H9 (cell line): ENCODE measurements around the gene TPD52L2. TPM values are rescaled to one million over a fixed set of nuclear protein-coding genes. Genes with fewer than 3 reads are reported as not detected.

Experiments used
- DNase-seq: peaks from one replicate; pipeline ENCODE4 v3.0.0-alpha.2; 2017
- H2AFZ ChIP-seq: one replicate; pipeline ENCODE4 v1.6.1; 2013; ENCODE audit warnings: mild to moderate bottlenecking, low read length, control low read depth, moderate library complexity
- H2AK5ac ChIP-seq: 2 replicates; pipeline ENCODE4 v1.6.1; 2013; ENCODE audit warnings: low read length, control low read depth, mixed read lengths; ENCODE audit not compliant: insufficient read length
- H2BK120ac ChIP-seq: one replicate; pipeline ENCODE4 v1.6.1; 2013; ENCODE audit warnings: low read depth, mild to moderate bottlenecking, low read length, control low read depth, inconsistent platforms; ENCODE audit not compliant: poor library complexity, severe bottlenecking
- H2BK12ac ChIP-seq: 2 replicates; pipeline ENCODE4 v1.6.1; 2013; ENCODE audit warnings: low read length, control low read depth, mixed read lengths, low read depth; ENCODE audit not compliant: insufficient read length
- H2BK15ac ChIP-seq: 2 replicates; pipeline ENCODE4 v1.6.1; 2013; ENCODE audit warnings: low read depth, low read length, control low read depth
- H2BK20ac ChIP-seq: one replicate; pipeline ENCODE4 v1.6.1; 2013; ENCODE audit warnings: low read depth, mild to moderate bottlenecking, low read length, control low read depth, inconsistent platforms; ENCODE audit not compliant: poor library complexity, severe bottlenecking
- H2BK5ac ChIP-seq: 2 replicates; pipeline ENCODE4 v1.6.1; 2013; ENCODE audit warnings: low read length, control low read depth, mixed read lengths; ENCODE audit not compliant: insufficient read length
- H3K14ac ChIP-seq: 2 replicates; pipeline ENCODE4 v1.6.1; 2013; ENCODE audit warnings: low read length, control low read depth; ENCODE audit not compliant: insufficient read depth
- H3K18ac ChIP-seq: 2 replicates; pipeline ENCODE4 v1.6.1; 2013; ENCODE audit warnings: low read depth, mild to moderate bottlenecking, mixed read lengths, low read length, control low read depth; ENCODE audit not compliant: insufficient read length
- H3K23ac ChIP-seq: 2 replicates; pipeline ENCODE4 v1.6.1; 2013; ENCODE audit warnings: low read length, control low read depth, mixed read lengths, low read depth; ENCODE audit not compliant: insufficient read length
- H3K23me2 ChIP-seq: 2 replicates; pipeline ENCODE4 v1.6.1; 2013; ENCODE audit warnings: low read depth, mild to moderate bottlenecking, mixed read lengths, low read length, control low read depth; ENCODE audit not compliant: insufficient read length, poor library complexity, severe bottlenecking
- H3K27ac ChIP-seq: 2 replicates; pipeline ENCODE4 v1.5.1; 2013; ENCODE audit warnings: low read length, control low read depth, mixed read lengths, low read depth; ENCODE audit not compliant: insufficient read length
- H3K27me3 ChIP-seq: 2 replicates; pipeline ENCODE4 v1.6.1; 2013; ENCODE audit warnings: low read length, control low read depth, inconsistent platforms; ENCODE audit not compliant: insufficient read depth
- H3K4ac ChIP-seq: 2 replicates; pipeline ENCODE4 v1.6.1; 2013; ENCODE audit warnings: low read depth, mild to moderate bottlenecking, control low read depth, inconsistent platforms, low read length, moderate library complexity
- H3K4me1 ChIP-seq: 2 replicates; pipeline ENCODE4 v1.6.1; 2013; ENCODE audit warnings: low read length, control low read depth, inconsistent platforms; ENCODE audit not compliant: insufficient read depth
- H3K4me2 ChIP-seq: 2 replicates; pipeline ENCODE4 v1.6.1; 2013; ENCODE audit warnings: low read length, control low read depth, mixed read lengths; ENCODE audit not compliant: insufficient read length, insufficient read depth
- H3K56ac ChIP-seq: 2 replicates; pipeline ENCODE4 v1.6.1; 2013; ENCODE audit warnings: low read depth, mild to moderate bottlenecking, mixed read lengths, low read length, control low read depth; ENCODE audit not compliant: insufficient read length
- H3K79me1 ChIP-seq: 2 replicates; pipeline ENCODE4 v1.6.1; 2013; ENCODE audit warnings: low read depth, mild to moderate bottlenecking, moderate library complexity, low read length, control low read depth, inconsistent platforms; ENCODE audit not compliant: insufficient read depth, poor library complexity, severe bottlenecking
- H3K79me2 ChIP-seq: 2 replicates; pipeline ENCODE4 v1.6.1; 2013; ENCODE audit warnings: low read length, control low read depth, inconsistent platforms; ENCODE audit not compliant: insufficient read depth
- H3K9ac ChIP-seq: 2 replicates; pipeline ENCODE4 v1.6.1; 2013; ENCODE audit warnings: low read length, control low read depth, mixed read lengths; ENCODE audit not compliant: insufficient read length; ENCODE audit errors: extremely low read depth
- H3K9me3 ChIP-seq: one replicate; pipeline ENCODE4 v1.6.1; 2013; ENCODE audit warnings: low read depth, low read length, inconsistent platforms; ENCODE audit not compliant: control insufficient read depth
- H3T11ph ChIP-seq: one replicate; pipeline ENCODE4 v1.6.1; 2013; ENCODE audit warnings: mild to moderate bottlenecking, low read length, control low read depth, inconsistent platforms
- H4K20me1 ChIP-seq: one replicate; pipeline ENCODE4 v1.6.1; 2013; ENCODE audit not compliant: control insufficient read depth, insufficient read length, insufficient read depth
- H4K5ac ChIP-seq: 2 replicates; pipeline ENCODE4 v1.6.1; 2013; ENCODE audit warnings: low read depth, mild to moderate bottlenecking, mixed read lengths, low read length, control low read depth; ENCODE audit not compliant: insufficient read length
- H4K8ac ChIP-seq: replicated peaks from 2 replicates; pipeline ENCODE4 v1.6.1; 2013; ENCODE audit warnings: low read length, control low read depth, mixed read lengths, low read depth; ENCODE audit not compliant: insufficient read length
- H4K91ac ChIP-seq: 2 replicates; pipeline ENCODE4 v1.6.1; 2013; ENCODE audit warnings: low read depth, mild to moderate bottlenecking, moderate library complexity, mixed read lengths, low read length, control low read depth; ENCODE audit not compliant: insufficient read length
- H3K27ac Mint-ChIP-seq, 3 experiments: 2 replicates in 2 of 3; 3 replicates in 1 of 3; pipeline ENCODE4 v1.8.0; 2020 to 2021; ENCODE audit warnings: mixed read lengths in 3 of 3, mild to moderate bottlenecking in 1 of 3, moderate library complexity in 1 of 3
- H3K27me3 Mint-ChIP-seq: 2 replicates; pipeline ENCODE4 v1.8.0; 2021; ENCODE audit warnings: low read depth, mild to moderate bottlenecking, moderate library complexity, mixed read lengths
- H3K36me3 Mint-ChIP-seq, 3 experiments: 2 replicates in 2 of 3; 3 replicates in 1 of 3; pipeline ENCODE4 v1.8.0; 2020 to 2021; ENCODE audit warnings: low read depth in 3 of 3, mixed read lengths in 3 of 3; ENCODE audit not compliant: insufficient read depth in 1 of 3
- H3K4me1 Mint-ChIP-seq, 2 experiments: 2 replicates each; pipeline ENCODE4 v1.8.0; 2020; ENCODE audit warnings: mixed read lengths in 2 of 2
- H3K4me3 Mint-ChIP-seq, 2 experiments: 2 replicates in 1 of 2; 3 replicates in 1 of 2; pipeline ENCODE4 v1.8.0; 2020 to 2021; ENCODE audit warnings: mild to moderate bottlenecking in 2 of 2, mixed read lengths in 2 of 2, moderate library complexity in 1 of 2
- H3K9me3 Mint-ChIP-seq, 2 experiments: 2 replicates in 1 of 2; 3 replicates in 1 of 2; pipeline ENCODE4 v1.8.0; 2020; ENCODE audit warnings: mild to moderate bottlenecking in 2 of 2, mixed read lengths in 2 of 2, moderate library complexity in 1 of 2
- CTCF ChIP-seq: fragments of 200-600 bp; sonication (generic); conservative IDR thresholded peaks from 3 replicates; pipeline ENCODE4 v1.8.0; 2021; ENCODE audit warnings: antibody characterized with exemption, mild to moderate bottlenecking
- WGBS: extraction: QIAGEN DNeasy Blood & Tissue Kit; methylation state at CpG from one replicate; pipeline ENCODE4 v1.1.7; 2013; ENCODE audit warnings: missing lambda C conversion rate, low lambda C conversion rate, mixed read lengths; ENCODE audit not compliant: insufficient read length; ENCODE audit errors: extremely low coverage; 5-methylcytosine and 5-hydroxymethylcytosine counted together
- total RNA-seq: library from RNA; stranded (reverse); gene quantifications from 2 replicates; pipeline ENCODE4 v1.2.1, GENCODE V29; 2021

Gene TPD52L2
- total RNA-seq, 1 experiment from 2014 or later: 94.1 TPM

- no peak overlapping the region for H2AFZ ChIP-seq
- H3K36me3 Mint-ChIP-seq: peaks cover 5 to 24% (median 22%) of the 10 kb centered on the region in 3 experiments
Observed at GRCh38 chr20:63863798-63864544, 1.1 kb upstream of the TPD52L2 start.

More at GRCh38 chr20:63863798-63864544, 1.1 kb upstream of the TPD52L2 start:
- Histone ChIP-seq H2BK12ac (no peak overlapping the region), H4K20me1 (no peaks in the 10 kb centered on the region), H3K14ac (no peak overlapping the region; the same call in 1 of the 2 replicates), H3K27ac (no peak overlapping the region), H3K18ac (no peak overlapping the region), H3K4ac (no peak overlapping the region), H3K4me1 (no peaks in the 10 kb centered on the region; the same call in 1 of the 2 replicates), H4K91ac (no peak overlapping the region), H3K9ac (peak overlapping the region; percentile 47), H3T11ph (no peak overlapping the region), H3K79me2 (peaks cover 5% of the 10 kb centered on the region; the same call in 1 of the 2 replicates), H3K27me3 (no peaks in the 10 kb centered on the region), H4K5ac (no peak overlapping the region), H3K79me1 (peaks cover 5% of the 10 kb centered on the region), H2AK5ac (no peak overlapping the region), H3K56ac (no peak overlapping the region), H2BK5ac (no peak overlapping the region), H2BK120ac (no peak overlapping the region), H3K4me2 (peak overlapping the region; percentile 47), H3K23me2 (peaks cover 3% of the 10 kb centered on the region), H2BK20ac (no peak overlapping the region), H2BK15ac (no peak overlapping the region), H3K9me3 (no peaks in the 10 kb centered on the region), H4K8ac (no peak overlapping the region), H3K23ac (no peak overlapping the region)
- peak; percentile 70 for TF ChIP-seq CTCF
- Mint-ChIP-seq H3K4me1 (peaks cover 23 to 36% of the 10 kb centered on the region in 2 experiments), H3K27me3 (no peaks in the 10 kb centered on the region), H3K27ac (peak overlapping the region; percentile 96 to 98 (median 96)), H3K9me3 (0 out of 5 replicates have a peak, but pooled peaks cover 0 to 2% of the 10 kb centered on the region in 2 experiments), H3K4me3 (peak overlapping the region; percentile 91 to 93)
- peak; percentile 58 for DNase-seq
- WGBS: no CpG with 5 or more reads among the region's 38 CpGs
